Liver (tissue), 9 donors: ENCODE data around the gene ZBTB8B. TPM values are rescaled to one million over a fixed set of nuclear protein-coding genes. Genes with fewer than 3 reads are reported as not detected.
"Not testable (repeated sequence)": the region's sequence is repeated elsewhere in the genome, so short reads cannot be mapped to it uniquely, and the experiment has no call there.

ENCODE experiments used
- DNase-seq: peaks from one replicate; pipeline ENCODE4 v3.0.0-alpha.2; 2017; ENCODE audit warnings: low spot score
- H3K27ac ChIP-seq, 2 donors: one replicate each; pipeline ENCODE4 v1.7.0; 2013; ENCODE audit warnings: inconsistent platforms in 2 of 2, low read length in 2 of 2, control low read depth in 1 of 2, low read depth in 1 of 2, mild to moderate bottlenecking in 1 of 2
- H3K27me3 ChIP-seq, 4 donors: one replicate each; pipeline versions ENCODE4 v1.6.1 to v1.7.0; 2013; ENCODE audit warnings: low read length in 3 of 4, inconsistent platforms in 1 of 4, mild to moderate bottlenecking in 1 of 4, moderate library complexity in 1 of 4; ENCODE audit not compliant: control insufficient read depth in 4 of 4, insufficient read depth in 4 of 4
- H3K36me3 ChIP-seq, 4 donors: one replicate each; pipeline versions ENCODE4 v1.6.1 to v1.7.0; 2013; ENCODE audit warnings: low read length in 3 of 4, mild to moderate bottlenecking in 3 of 4, low read depth in 1 of 4, moderate library complexity in 1 of 4; ENCODE audit not compliant: control insufficient read depth in 4 of 4, insufficient read depth in 3 of 4
- H3K4me1 ChIP-seq, 4 donors: one replicate each; pipeline versions ENCODE4 v1.6.1 to v1.7.0; 2013; ENCODE audit warnings: low read length in 3 of 4, mild to moderate bottlenecking in 3 of 4, moderate library complexity in 1 of 4; ENCODE audit not compliant: control insufficient read depth in 4 of 4, insufficient read depth in 4 of 4
- H3K4me3 ChIP-seq, 3 donors: one replicate each; pipeline versions ENCODE4 v1.6.1 to v1.7.0; 2013; ENCODE audit warnings: low read length in 3 of 3, control low read depth in 1 of 3, low read depth in 1 of 3, mild to moderate bottlenecking in 1 of 3
- H3K9ac ChIP-seq, 2 donors: one replicate each; pipeline ENCODE4 v1.7.0; 2013; ENCODE audit warnings: low read length in 2 of 2, mild to moderate bottlenecking in 2 of 2, moderate library complexity in 2 of 2, control low read depth in 1 of 2, low read depth in 1 of 2
- H3K9me3 ChIP-seq, 4 donors: one replicate each; pipeline versions ENCODE4 v1.6.1 to v1.7.0; 2013; ENCODE audit warnings: low read length in 3 of 4; ENCODE audit not compliant: control insufficient read depth in 4 of 4
- ATF3 ChIP-seq: IDR thresholded peaks from 2 replicates; pipeline ENCODE4 v1.6.1; 2016; ENCODE audit warnings: antibody characterized with exemption
- EGR1 ChIP-seq, 2 donors: IDR thresholded peaks; 2 replicates each; pipeline ENCODE4 v1.6.1; 2016 to 2018; ENCODE audit warnings: antibody characterized with exemption in 2 of 2, low read depth in 2 of 2
- FOXA1 ChIP-seq: IDR thresholded peaks from 2 replicates; pipeline ENCODE4 v1.6.1; 2016; ENCODE audit warnings: antibody characterized with exemption
- FOXA2 ChIP-seq: IDR thresholded peaks from 2 replicates; pipeline ENCODE4 v1.6.1; 2016; ENCODE audit warnings: antibody characterized with exemption
- HNF4A ChIP-seq, 2 donors: conservative IDR thresholded peaks; 2 replicates each; pipeline ENCODE4 v1.6.1; 2016; ENCODE audit warnings: antibody characterized with exemption in 2 of 2, mild to moderate bottlenecking in 2 of 2
- JUND ChIP-seq, 2 donors: IDR thresholded peaks; 2 replicates each; pipeline ENCODE4 v1.6.1; 2016; ENCODE audit warnings: antibody characterized with exemption in 2 of 2
- RAD21 ChIP-seq, 2 donors: IDR thresholded peaks; 2 replicates each; pipeline ENCODE4 v1.6.1; 2016; ENCODE audit warnings: antibody characterized with exemption in 2 of 2, mild to moderate bottlenecking in 2 of 2
- REST ChIP-seq: IDR thresholded peaks from 2 replicates; pipeline ENCODE4 v1.6.1; 2016; ENCODE audit warnings: antibody characterized with exemption, mild to moderate bottlenecking
- SP1 ChIP-seq: IDR thresholded peaks from 2 replicates; pipeline ENCODE4 v1.6.1; 2018; ENCODE audit warnings: antibody characterized with exemption, mild to moderate bottlenecking
- YY1 ChIP-seq: IDR thresholded peaks from 2 replicates; pipeline ENCODE4 v1.6.1; 2016; ENCODE audit warnings: antibody characterized with exemption, mild to moderate bottlenecking
- ZBTB33 ChIP-seq: IDR thresholded peaks from 2 replicates; pipeline ENCODE4 v1.6.1; 2016; ENCODE audit warnings: antibody characterized with exemption
- WGBS: extraction: QIAGEN DNeasy Blood & Tissue Kit; methylation state at CpG from one replicate; pipeline ENCODE4 v1.1.7; 2013; 5-methylcytosine and 5-hydroxymethylcytosine counted together
- polyA plus RNA-seq, 2 donors: library from polyadenylated mRNA; stranded (reverse) in 1 of 2; unstranded in 1 of 2; fragments of 200-250 nt in 1 of 2; fragments of >200 nt in 1 of 2; fragmentation: Nextera tagmentation in 1 of 2; extraction: Ambion mirVana in 1 of 2; gene quantifications; one replicate each; pipeline versions ENCODE4 v1.2.1 to v1.2.3, GENCODE V29; 2013 to 2015
- total RNA-seq, 2 donors: library from RNA; depleted of rRNA; stranded (reverse); fragments of >200 nt; gene quantifications; one replicate each; pipeline ENCODE4 v1.2.3, GENCODE V29; 2014
- donor health status: healthy.
- donor health status: healthy.
- donor health status: healthy.
- donor health status: healthy.
- donor health status: healthy.

ZBTB8B gene
- total and polyA plus RNA-seq, 4 donors, result 0.01 to 0.05 TPM; not detected in 2

- Histone ChIP-seq H3K27ac (no peak overlapping the region), H3K36me3 (no peaks in the 10 kb centered on the region), H3K4me3 (no peak overlapping the region), H3K9me3 (peaks cover 0 to 8% (median 3%) of the 10 kb centered on the region in 4 donors), H3K4me1 (no peaks in the 10 kb centered on the region), H3K9ac (no peak overlapping the region), H3K27me3 (no peaks in the 10 kb centered on the region)
- no peak for DNase-seq
- TF ChIP-seq RAD21 (IDR thresholded peaks at IDR 0.05) (no peak), FOXA2 (no peak), HNF4A (conservative IDR thresholded peaks at IDR 0.05) (no peak), SP1 (no peak), REST (no peak), YY1 (no peak), JUND (IDR thresholded peaks at IDR 0.05) (no peak), ZBTB33 (no peak), FOXA1 (no peak), EGR1 (IDR thresholded peaks at IDR 0.05; ENCODE audit: low read depth in 2 of 2) (no peak), ATF3 (no peak)
- 86% methylated on average over 2 of the region's 2 CpGs for WGBS
Measured at GRCh38 chr1:32455958-32456357, 8.9 kb upstream of the ZBTB8B start.

GRCh38 chr1:32458798-32459197 is 6.1 kb upstream of the ZBTB8B start:
- not testable (repeated sequence) for H3K9me3 ChIP-seq, H3K36me3 ChIP-seq, H3K9ac ChIP-seq, H3K4me1 ChIP-seq, H3K27ac ChIP-seq, DNase-seq, H3K4me3 ChIP-seq, H3K27me3 ChIP-seq
- WGBS, result 93% methylated on average over 5 of the region's 5 CpGs

GRCh38 chr1:32462977-32463376 is 1.9 kb upstream of the ZBTB8B start:
- H3K9me3 ChIP-seq, DNase-seq, H3K27me3 ChIP-seq, H3K4me3 ChIP-seq, H3K36me3 ChIP-seq, H3K27ac ChIP-seq, H3K9ac ChIP-seq: not testable (repeated sequence)
- peaks cover 5 to 14% (median 11%) of the 10 kb centered on the region in 4 donors for H3K4me1 ChIP-seq
- WGBS, result 87% methylated on average over 2 of the region's 2 CpGs
